Suprapubic skin (tissue), 4 donors: ENCODE data around the gene TMEM178A. TPM values are rescaled to one million over a fixed set of nuclear protein-coding genes. Genes with fewer than 3 reads are reported as not detected.
"Not testable (repeated sequence)": the region's sequence is repeated elsewhere in the genome, so short reads cannot be mapped to it uniquely, and the experiment has no call there.

Experiments
- DNase-seq, 2 donors: peaks; one replicate each; pipeline ENCODE4 v3.0.0-alpha.2; 2019; ENCODE audit warnings: low spot score in 2 of 2
- H3K27ac ChIP-seq: fragments of 200-600 bp; sonication (generic); one replicate; pipeline ENCODE4 v1.5.1; 2019
- H3K27me3 ChIP-seq: fragments of 200-600 bp; sonication (generic); one replicate; pipeline ENCODE4 v1.5.1; 2019
- H3K36me3 ChIP-seq: fragments of 200-600 bp; sonication (generic); one replicate; pipeline ENCODE4 v1.5.1; 2019
- H3K4me1 ChIP-seq: fragments of 200-600 bp; sonication (generic); one replicate; pipeline ENCODE4 v1.5.1; 2019
- H3K4me3 ChIP-seq: fragments of 200-600 bp; sonication (generic); one replicate; pipeline ENCODE4 v1.5.1; 2019; ENCODE audit warnings: mild to moderate bottlenecking
- H3K9me3 ChIP-seq: fragments of 200-600 bp; sonication (generic); one replicate; pipeline ENCODE4 v1.5.1; 2019
- EP300 ChIP-seq: sonication (generic); formaldehyde crosslinking; IDR thresholded peaks from one replicate; pipeline ENCODE4 v1.6.1; 2017; ENCODE audit warnings: antibody characterized with exemption
- POLR2A ChIP-seq, 2 donors: fragments of 450-650 bp; IDR thresholded peaks; one replicate each; pipeline ENCODE4 v1.6.1; 2017; ENCODE audit warnings: antibody characterized with exemption in 2 of 2, mild to moderate bottlenecking in 2 of 2, moderate library complexity in 2 of 2
- POLR2AphosphoS5 ChIP-seq, 3 donors: sonication (generic); formaldehyde crosslinking; IDR thresholded peaks; one replicate each; pipeline ENCODE4 v1.6.1; 2017; ENCODE audit warnings: antibody characterized with exemption in 3 of 3
- WGBS: methylation state at CpG from one replicate; pipeline ENCODE4 v1.1.5; 2018; 5-methylcytosine and 5-hydroxymethylcytosine counted together
- total RNA-seq, 4 donors: library from RNA; depleted of rRNA; stranded (reverse); fragments of >200 nt; gene quantifications; one replicate each; pipeline ENCODE4 v1.1.0, GENCODE V29; 2016
- TF ChIP-seq, protein P1 (sequence below), 2 donors: fragments of 200-600 bp in 1 of 2; fragments of 450-650 bp in 1 of 2; sonication (generic) in 1 of 2; IDR thresholded peaks; one replicate each; pipeline ENCODE4 v1.5.1; 2016 to 2019; ENCODE audit warnings: antibody characterized with exemption in 2 of 2, mild to moderate bottlenecking in 1 of 2, moderate library complexity in 1 of 2

TMEM178A gene
- total RNA-seq, 4 donors from 2014 or later, result 0.68 to 7.4 (median 2.3) TPM

DNA sequence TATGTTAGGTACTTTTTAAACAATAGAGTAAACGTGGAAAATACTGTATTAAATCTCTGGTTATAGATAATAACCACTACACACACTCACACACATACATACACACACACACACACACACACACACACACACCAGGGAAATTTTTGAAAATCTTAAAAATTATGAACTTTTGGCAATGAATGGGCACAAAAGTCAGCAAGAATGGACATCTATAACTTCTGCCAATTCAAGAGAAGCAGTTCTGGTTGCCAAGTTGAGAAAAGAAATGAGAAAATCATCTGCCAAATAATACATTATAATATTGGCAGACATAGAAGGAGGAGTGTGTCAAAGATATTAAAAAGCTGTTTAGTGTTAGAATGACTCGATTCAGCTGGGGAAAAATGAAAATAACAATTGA is 42.9 kb upstream of the TMEM178A start:
- peaks cover 4% of the 10 kb centered on the region for H3K4me1 ChIP-seq
- TF ChIP-seq POLR2AphosphoS5 (IDR thresholded peaks at IDR 0.05) (no peak), POLR2A (IDR thresholded peaks at IDR 0.05) (no peak), EP300 (no peak)
- TF ChIP-seq, protein P1, sequence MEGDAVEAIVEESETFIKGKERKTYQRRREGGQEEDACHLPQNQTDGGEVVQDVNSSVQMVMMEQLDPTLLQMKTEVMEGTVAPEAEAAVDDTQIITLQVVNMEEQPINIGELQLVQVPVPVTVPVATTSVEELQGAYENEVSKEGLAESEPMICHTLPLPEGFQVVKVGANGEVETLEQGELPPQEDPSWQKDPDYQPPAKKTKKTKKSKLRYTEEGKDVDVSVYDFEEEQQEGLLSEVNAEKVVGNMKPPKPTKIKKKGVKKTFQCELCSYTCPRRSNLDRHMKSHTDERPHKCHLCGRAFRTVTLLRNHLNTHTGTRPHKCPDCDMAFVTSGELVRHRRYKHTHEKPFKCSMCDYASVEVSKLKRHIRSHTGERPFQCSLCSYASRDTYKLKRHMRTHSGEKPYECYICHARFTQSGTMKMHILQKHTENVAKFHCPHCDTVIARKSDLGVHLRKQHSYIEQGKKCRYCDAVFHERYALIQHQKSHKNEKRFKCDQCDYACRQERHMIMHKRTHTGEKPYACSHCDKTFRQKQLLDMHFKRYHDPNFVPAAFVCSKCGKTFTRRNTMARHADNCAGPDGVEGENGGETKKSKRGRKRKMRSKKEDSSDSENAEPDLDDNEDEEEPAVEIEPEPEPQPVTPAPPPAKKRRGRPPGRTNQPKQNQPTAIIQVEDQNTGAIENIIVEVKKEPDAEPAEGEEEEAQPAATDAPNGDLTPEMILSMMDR (IDR thresholded peaks at IDR 0.05), result no peak
- WGBS, result 23% methylated on average over 2 of the region's 2 CpGs
- no peak overlapping the region for H3K4me3 ChIP-seq
- no peaks in the 10 kb centered on the region for H3K36me3 ChIP-seq
- no peak overlapping the region for H3K27ac ChIP-seq
- H3K9me3 ChIP-seq, result no peaks in the 10 kb centered on the region
- no peak for DNase-seq
- H3K27me3 ChIP-seq, result no peaks in the 10 kb centered on the region

DNA sequence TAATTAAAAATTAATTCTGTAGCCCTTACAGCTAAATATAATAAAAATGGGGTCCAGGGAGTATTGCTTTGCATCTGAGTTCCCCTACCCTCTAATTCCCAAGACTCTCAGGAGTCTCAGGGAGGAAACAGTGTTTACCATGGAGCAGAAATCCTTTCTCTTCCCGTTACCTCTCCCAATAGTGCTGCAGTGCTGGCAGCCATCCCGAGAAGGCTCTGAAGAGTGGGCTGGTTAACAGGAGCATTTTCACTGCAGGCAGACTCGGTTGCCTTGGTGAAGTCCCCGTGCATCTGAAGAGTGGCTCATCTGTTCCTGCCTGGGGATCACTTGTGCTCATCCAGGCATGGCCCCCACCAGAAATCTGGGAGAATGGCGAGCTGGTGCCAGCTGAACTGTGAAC is 41.8 kb upstream of the TMEM178A start:
- Histone ChIP-seq H3K9me3 (no peaks in the 10 kb centered on the region), H3K4me1 (peaks cover 4% of the 10 kb centered on the region), H3K27ac (no peak overlapping the region), H3K36me3 (no peaks in the 10 kb centered on the region), H3K4me3 (no peak overlapping the region), H3K27me3 (no peaks in the 10 kb centered on the region)
- 72% methylated on average over 5 of the region's 5 CpGs for WGBS
- no peak for DNase-seq
- TF ChIP-seq EP300, result no peak
- no peak for TF ChIP-seq POLR2A (IDR thresholded peaks at IDR 0.05)

GRCh38 chr2:39625193-39625926 is 40.4 kb upstream of the TMEM178A start:
- Histone ChIP-seq H3K36me3 (no peaks in the 10 kb centered on the region), H3K4me3 (no peak overlapping the region), H3K4me1 (no peaks in the 10 kb centered on the region), H3K9me3 (no peaks in the 10 kb centered on the region), H3K27ac (no peak overlapping the region), H3K27me3 (no peaks in the 10 kb centered on the region)
- no peak for DNase-seq
- TF ChIP-seq POLR2A (IDR thresholded peaks at IDR 0.05), result no peak
- TF ChIP-seq POLR2AphosphoS5 (IDR thresholded peaks at IDR 0.05), result no peak
- 68% methylated on average over 9 of the region's 9 CpGs for WGBS

GRCh38 chr2:39625927-39626270 is 39.8 kb upstream of the TMEM178A start:
- H3K4me3 ChIP-seq, result no peak overlapping the region
- no peak for DNase-seq
- TF ChIP-seq POLR2AphosphoS5 (IDR thresholded peaks at IDR 0.05) (no peak), POLR2A (IDR thresholded peaks at IDR 0.05) (no peak), EP300 (no peak)
- TF ChIP-seq, protein P1 (IDR thresholded peaks at IDR 0.05), result no peak
- WGBS, result 67% methylated on average over 5 of the region's 5 CpGs
- no peak overlapping the region for H3K27ac ChIP-seq
- no peaks in the 10 kb centered on the region for H3K9me3 ChIP-seq
- no peaks in the 10 kb centered on the region for H3K4me1 ChIP-seq
- no peaks in the 10 kb centered on the region for H3K27me3 ChIP-seq
- H3K36me3 ChIP-seq, result no peaks in the 10 kb centered on the region

GRCh38 chr2:39628346-39628745 is 37.4 kb upstream of the TMEM178A start:
- WGBS, result 93% methylated on average over 3 of the region's 28 CpGs

DNA sequence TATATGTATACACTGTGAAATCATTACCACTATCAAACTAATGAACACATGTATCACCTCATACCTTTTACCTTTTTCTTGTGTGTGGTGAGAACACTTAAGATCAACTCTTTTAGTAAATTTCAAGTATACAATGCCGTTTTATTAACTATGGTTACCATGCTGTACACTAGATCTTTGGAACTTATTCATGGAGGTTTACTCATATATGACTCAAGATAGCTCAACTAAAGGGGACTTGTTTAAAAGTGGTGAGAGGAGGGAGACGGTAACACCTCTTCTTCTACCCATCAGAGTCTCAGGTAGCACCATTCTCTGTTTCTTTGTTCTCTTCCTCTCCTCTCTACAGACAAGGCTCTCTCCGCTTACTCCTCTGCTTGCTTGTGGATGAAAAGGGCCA is 36.1 kb upstream of the TMEM178A start:
- H3K4me1 ChIP-seq, result no peaks in the 10 kb centered on the region
- TF ChIP-seq POLR2A (IDR thresholded peaks at IDR 0.05) (no peak), EP300 (no peak), POLR2AphosphoS5 (IDR thresholded peaks at IDR 0.05) (no peak)
- TF ChIP-seq, protein P1 (IDR thresholded peaks at IDR 0.05), result no peak
- no peak for DNase-seq
- H3K27ac ChIP-seq, result no peak overlapping the region
- no peaks in the 10 kb centered on the region for H3K9me3 ChIP-seq
- H3K4me3 ChIP-seq, result no peak overlapping the region
- 89% methylated on average over 3 of the region's 3 CpGs for WGBS
- H3K36me3 ChIP-seq, result no peaks in the 10 kb centered on the region
- H3K27me3 ChIP-seq, result no peaks in the 10 kb centered on the region

More at GRCh38 chr2:39628346-39628745, 37.4 kb upstream of the TMEM178A start:
- H3K36me3 ChIP-seq, H3K4me3 ChIP-seq, H3K27me3 ChIP-seq, H3K27ac ChIP-seq, H3K4me1 ChIP-seq, DNase-seq, H3K9me3 ChIP-seq: not testable (repeated sequence)

DNA sequence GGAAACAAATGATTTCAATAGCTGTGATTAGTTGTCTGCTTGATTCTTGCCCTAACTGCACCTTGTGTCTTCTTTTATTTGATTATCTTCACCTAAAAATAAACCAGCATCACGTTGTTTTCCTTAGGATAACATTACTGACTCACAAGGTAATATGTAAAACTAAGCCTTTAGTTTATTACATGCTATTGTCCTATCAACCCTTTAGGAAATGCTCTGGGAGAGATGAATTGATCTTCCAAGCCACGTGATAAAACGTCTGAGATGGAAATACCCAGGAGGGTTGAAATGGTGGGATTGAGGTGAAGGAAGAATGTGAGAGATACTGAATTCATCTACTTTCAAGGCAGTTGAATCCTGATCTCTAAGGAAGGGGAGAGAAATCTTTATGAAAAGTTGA is 34.5 kb upstream of the TMEM178A start:
- H3K27me3 ChIP-seq, result no peaks in the 10 kb centered on the region
- no peaks in the 10 kb centered on the region for H3K36me3 ChIP-seq
- WGBS, result 85% methylated on average over 3 of the region's 3 CpGs
- TF ChIP-seq POLR2A (IDR thresholded peaks at IDR 0.05) (no peak), POLR2AphosphoS5 (IDR thresholded peaks at IDR 0.05) (no peak), EP300 (no peak)
- TF ChIP-seq, protein P1 (IDR thresholded peaks at IDR 0.05), result no peak
- H3K27ac ChIP-seq, result no peak overlapping the region
- no peak overlapping the region for H3K4me3 ChIP-seq
- H3K4me1 ChIP-seq, result no peaks in the 10 kb centered on the region
- DNase-seq, result no peak
- no peaks in the 10 kb centered on the region for H3K9me3 ChIP-seq
